ENCODE measurements around the gene ABAT. TPM values are rescaled to one million over a fixed set of nuclear protein-coding genes. Genes with fewer than 3 reads are reported as not detected.
"Not testable (repeated sequence)": the region's sequence is repeated elsewhere in the genome, so short reads cannot be mapped to it uniquely, and the experiment has no call there.

The ABAT gene
- total RNA-seq, 2 donors from 2014 or later = 11.1 to 12.8 TPM

GRCh38 chr16:8803733-8804132 is 129.3 kb downstream of the ABAT start:
- not testable (repeated sequence) for ATAC-seq (replicated peaks in 1 of 2); H3K27me3 Mint-ChIP-seq (ENCODE audit: low read depth); DNase-seq; H3K27ac Mint-ChIP-seq; H3K9me3 Mint-ChIP-seq; H3K4me3 Mint-ChIP-seq
- Mint-ChIP-seq H3K36me3 (ENCODE audit: insufficient read depth in 2 of 2) (peaks cover 12 to 40% of the 10 kb centered on the region in 2 donors), H3K4me1 (ENCODE audit: low read depth) (peaks cover 21% of the 10 kb centered on the region)

GRCh38 chr16:8804313-8804712 is 129.9 kb downstream of the ABAT start:
- DNase-seq (no peak), ATAC-seq (replicated peaks in 1 of 2) (no peak)
- Mint-ChIP-seq H3K27me3 (ENCODE audit: low read depth) (no peaks in the 10 kb centered on the region), H3K27ac (no peak overlapping the region), H3K36me3 (ENCODE audit: insufficient read depth in 2 of 2) (peaks cover 10 to 43% of the 10 kb centered on the region in 2 donors), H3K4me3 (no peak overlapping the region), H3K4me1 (ENCODE audit: low read depth) (peaks cover 16% of the 10 kb centered on the region), H3K9me3 (no peaks in the 10 kb centered on the region)

GRCh38 chr16:8806272-8806983 is 132.0 kb downstream of the ABAT start:
- H3K27me3 Mint-ChIP-seq (ENCODE audit: low read depth) = no peaks in the 10 kb centered on the region
- ATAC-seq (replicated peaks in 1 of 2) = no peak
- no peak overlapping the region for H3K4me3 Mint-ChIP-seq
- no peak overlapping the region for H3K27ac Mint-ChIP-seq
- peaks cover 10 to 47% of the 10 kb centered on the region in 2 donors for H3K36me3 Mint-ChIP-seq (ENCODE audit: insufficient read depth in 2 of 2)
- no peak for DNase-seq
- peaks cover under 1% of the 10 kb centered on the region for H3K4me1 Mint-ChIP-seq (ENCODE audit: low read depth)
- no peaks in the 10 kb centered on the region for H3K9me3 Mint-ChIP-seq

GRCh38 chr16:8807189-8807588 is 132.8 kb downstream of the ABAT start:
- Mint-ChIP-seq H3K27me3 (ENCODE audit: low read depth) (no peaks in the 10 kb centered on the region), H3K36me3 (ENCODE audit: insufficient read depth in 2 of 2) (peaks cover 12 to 46% of the 10 kb centered on the region in 2 donors), H3K9me3 (no peaks in the 10 kb centered on the region), H3K27ac (no peak overlapping the region), H3K4me3 (no peak overlapping the region), H3K4me1 (ENCODE audit: low read depth) (no peaks in the 10 kb centered on the region)
- DNase-seq (no peak), ATAC-seq (replicated peaks in 1 of 2) (no peak)

- Mint-ChIP-seq H3K4me3 (no peak overlapping the region), H3K9me3 (no peaks in the 10 kb centered on the region), H3K27me3 (ENCODE audit: low read depth) (no peaks in the 10 kb centered on the region), H3K27ac (peak overlapping the region; percentile 70), H3K4me1 (ENCODE audit: low read depth) (no peaks in the 10 kb centered on the region), H3K36me3 (ENCODE audit: insufficient read depth in 2 of 2) (peaks cover 11 to 42% of the 10 kb centered on the region in 2 donors)
- ATAC-seq (replicated peaks in 1 of 2) (no peak), DNase-seq (no peak)
These were observed 133.6 kb downstream of the ABAT start for GRCh38 chr16:8808009-8808408.

- DNase-seq = no peak
- Mint-ChIP-seq H3K9me3 (no peaks in the 10 kb centered on the region), H3K36me3 (ENCODE audit: insufficient read depth in 2 of 2) (peaks cover 10 to 44% of the 10 kb centered on the region in 2 donors), H3K27me3 (ENCODE audit: low read depth) (no peaks in the 10 kb centered on the region), H3K4me3 (no peak overlapping the region), H3K4me1 (ENCODE audit: low read depth) (peaks cover 5% of the 10 kb centered on the region), H3K27ac (no peak overlapping the region)
- ATAC-seq (replicated peaks in 1 of 2) = no peak
These were observed 134.4 kb downstream of the ABAT start for GRCh38 chr16:8808613-8809353.

- Mint-ChIP-seq H3K36me3 (ENCODE audit: insufficient read depth in 2 of 2) (peaks cover 17 to 41% of the 10 kb centered on the region in 2 donors), H3K27ac (no peak overlapping the region)
These were observed 137.9 kb downstream of the ABAT start for GRCh38 chr16:8812162-8812843.

GRCh38 chr16:8814095-8814806 is 139.8 kb downstream of the ABAT start:
- Mint-ChIP-seq H3K4me1 (ENCODE audit: low read depth) (peaks cover 33% of the 10 kb centered on the region), H3K27me3 (ENCODE audit: low read depth) (no peaks in the 10 kb centered on the region), H3K27ac (peak overlapping the region; percentile 71), H3K9me3 (no peaks in the 10 kb centered on the region), H3K36me3 (ENCODE audit: insufficient read depth in 2 of 2) (peaks cover 18 to 37% of the 10 kb centered on the region in 2 donors), H3K4me3 (no peak overlapping the region)
- peak in 1 of 2 donors; percentile 10 for DNase-seq
- ATAC-seq (replicated peaks in 1 of 2) = peak; percentile 54

More at GRCh38 chr16:8812162-8812843, 137.9 kb downstream of the ABAT start:
- no peak overlapping the region for H3K4me3 Mint-ChIP-seq
- no peak for ATAC-seq (replicated peaks in 1 of 2)
- peaks cover 26% of the 10 kb centered on the region for H3K4me1 Mint-ChIP-seq (ENCODE audit: low read depth)
- H3K9me3 Mint-ChIP-seq = no peaks in the 10 kb centered on the region
- no peaks in the 10 kb centered on the region for H3K27me3 Mint-ChIP-seq (ENCODE audit: low read depth)
- no peak for DNase-seq

- H3K4me3 Mint-ChIP-seq = no peak overlapping the region
- peak overlapping the region; percentile 94 for H3K27ac Mint-ChIP-seq
- ATAC-seq (replicated peaks in 1 of 2) (peak; percentile 25 to 66), DNase-seq (no peak)
- no peaks in the 10 kb centered on the region for H3K9me3 Mint-ChIP-seq
- H3K36me3 Mint-ChIP-seq (ENCODE audit: insufficient read depth in 2 of 2) = peaks cover 17 to 34% of the 10 kb centered on the region in 2 donors
- H3K4me1 Mint-ChIP-seq (ENCODE audit: low read depth) = peaks cover 33% of the 10 kb centered on the region
- no peaks in the 10 kb centered on the region for H3K27me3 Mint-ChIP-seq (ENCODE audit: low read depth)
These were observed 142.7 kb downstream of the ABAT start for GRCh38 chr16:8816967-8817655.

GRCh38 chr16:8818504-8819270 is 144.3 kb downstream of the ABAT start:
- Mint-ChIP-seq H3K4me1 (ENCODE audit: low read depth) (peaks cover 29% of the 10 kb centered on the region), H3K27me3 (ENCODE audit: low read depth) (no peaks in the 10 kb centered on the region), H3K27ac (no peak overlapping the region), H3K9me3 (no peaks in the 10 kb centered on the region), H3K36me3 (ENCODE audit: insufficient read depth in 2 of 2) (peaks cover 14 to 33% of the 10 kb centered on the region in 2 donors), H3K4me3 (no peak overlapping the region)
- DNase-seq (no peak), ATAC-seq (replicated peaks in 1 of 2) (no peak)

GRCh38 chr16:8819411-8820034 is 145.1 kb downstream of the ABAT start:
- DNase-seq (no peak), ATAC-seq (replicated peaks in 1 of 2) (no peak)
- peaks cover 21% of the 10 kb centered on the region for H3K4me1 Mint-ChIP-seq (ENCODE audit: low read depth)
- no peak overlapping the region for H3K4me3 Mint-ChIP-seq
- H3K9me3 Mint-ChIP-seq = no peaks in the 10 kb centered on the region
- H3K36me3 Mint-ChIP-seq (ENCODE audit: insufficient read depth in 2 of 2) = peaks cover 14 to 29% of the 10 kb centered on the region in 2 donors
- H3K27ac Mint-ChIP-seq = peak overlapping the region; percentile 84
- H3K27me3 Mint-ChIP-seq (ENCODE audit: low read depth) = no peaks in the 10 kb centered on the region
